ENCODE results near the gene ECHDC1. TPM values are rescaled to one million over a fixed set of nuclear protein-coding genes. Genes with fewer than 3 reads are reported as not detected.
"Not testable (repeated sequence)": the region's sequence is repeated elsewhere in the genome, so short reads cannot be mapped to it uniquely, and the experiment has no call there.

ECHDC1 gene
- total RNA-seq, 2 experiments from 2014 or later: 38.6 to 40.2 TPM

DNA sequence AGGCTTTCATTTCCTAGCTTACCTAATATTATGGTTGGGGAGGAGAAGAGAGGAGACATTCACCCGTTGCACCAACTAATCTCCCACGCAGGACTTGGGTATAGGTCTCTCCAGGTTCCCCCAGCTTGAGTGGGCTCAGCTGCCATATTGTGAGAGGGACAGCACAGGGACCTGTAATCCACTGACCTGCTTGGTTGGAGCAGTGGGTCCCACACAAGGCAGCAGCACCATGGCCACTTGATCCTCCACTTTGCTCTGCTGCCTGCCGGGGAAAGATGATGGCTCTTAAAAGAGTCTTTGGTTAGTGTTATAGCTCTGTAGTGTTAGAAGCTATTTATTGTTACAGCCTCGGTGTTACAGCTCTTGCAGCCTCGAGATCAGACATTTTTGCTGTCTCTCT lies 22.5 kb upstream of the ECHDC1 start:
- H3K4me1 Mint-ChIP-seq: peaks cover 1% of the 10 kb centered on the region
- DNase-seq (no peak), ATAC-seq (ENCODE audit: low read depth) (no peak)
- no peaks in the 10 kb centered on the region for H3K27me3 Mint-ChIP-seq
- no peak overlapping the region for H3K27ac Mint-ChIP-seq
- POLR2A ChIA-PET: no interaction called here
- peaks cover 1% of the 10 kb centered on the region for H3K36me3 Mint-ChIP-seq
- H3K9me3 Mint-ChIP-seq: peaks cover 5% of the 10 kb centered on the region
- H3K4me3 Mint-ChIP-seq: no peak overlapping the region

DNA sequence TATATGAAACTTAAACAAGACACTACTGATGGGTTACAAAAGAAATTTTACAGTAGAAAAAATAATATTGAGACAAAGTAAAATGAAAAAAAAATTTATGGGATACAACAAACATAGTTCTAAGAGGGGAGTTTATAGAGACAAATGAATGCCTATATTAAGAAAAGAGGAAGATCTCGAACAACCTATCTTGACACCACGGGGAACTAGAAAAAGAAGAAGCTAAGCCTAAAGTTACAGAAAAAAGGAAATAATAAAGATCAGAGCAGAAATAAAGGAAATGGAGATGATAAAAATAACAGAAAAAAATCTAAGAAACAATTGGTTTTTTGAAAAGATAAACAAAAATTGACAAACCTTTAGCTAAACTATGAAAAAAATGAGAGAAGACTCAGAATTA lies 9.1 kb upstream of the ECHDC1 start:
- Mint-ChIP-seq H3K36me3 (peaks cover 13% of the 10 kb centered on the region), H3K4me3 (no peak overlapping the region), H3K27me3 (no peaks in the 10 kb centered on the region), H3K9me3 (peaks cover 13% of the 10 kb centered on the region), H3K27ac (no peak overlapping the region), H3K4me1 (peaks cover 1% of the 10 kb centered on the region)
- DNase-seq: no peak
- POLR2A ChIA-PET: no interaction called here
- no peak for ATAC-seq (ENCODE audit: low read depth)

DNA sequence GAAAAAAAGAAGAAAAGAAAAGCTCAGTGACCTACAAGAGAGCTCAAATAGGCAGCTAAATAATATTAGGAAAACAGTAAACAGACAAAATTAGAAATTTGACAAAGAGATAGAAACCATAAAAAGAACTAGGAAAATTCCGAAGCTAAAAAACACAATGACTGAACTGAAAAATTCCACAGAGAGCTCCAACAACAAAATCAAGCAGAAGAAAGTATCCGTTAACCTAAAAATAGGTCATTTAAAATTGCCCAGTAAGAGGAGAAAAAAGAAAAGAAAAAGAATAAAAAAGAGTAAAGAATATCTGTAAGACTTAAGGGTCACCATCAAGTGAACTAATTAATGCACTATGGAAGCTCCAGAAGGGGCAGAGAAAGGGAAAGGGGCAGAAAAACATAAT lies 6.6 kb upstream of the ECHDC1 start:
- Mint-ChIP-seq H3K27me3 (no peaks in the 10 kb centered on the region), H3K4me3 (no peak overlapping the region), H3K9me3 (peaks cover 13% of the 10 kb centered on the region), H3K36me3 (peaks cover 13% of the 10 kb centered on the region), H3K4me1 (peaks cover 5% of the 10 kb centered on the region), H3K27ac (no peak overlapping the region)
- ATAC-seq (ENCODE audit: low read depth): no peak
- DNase-seq: no peak
- POLR2A ChIA-PET: no interaction called here

DNA sequence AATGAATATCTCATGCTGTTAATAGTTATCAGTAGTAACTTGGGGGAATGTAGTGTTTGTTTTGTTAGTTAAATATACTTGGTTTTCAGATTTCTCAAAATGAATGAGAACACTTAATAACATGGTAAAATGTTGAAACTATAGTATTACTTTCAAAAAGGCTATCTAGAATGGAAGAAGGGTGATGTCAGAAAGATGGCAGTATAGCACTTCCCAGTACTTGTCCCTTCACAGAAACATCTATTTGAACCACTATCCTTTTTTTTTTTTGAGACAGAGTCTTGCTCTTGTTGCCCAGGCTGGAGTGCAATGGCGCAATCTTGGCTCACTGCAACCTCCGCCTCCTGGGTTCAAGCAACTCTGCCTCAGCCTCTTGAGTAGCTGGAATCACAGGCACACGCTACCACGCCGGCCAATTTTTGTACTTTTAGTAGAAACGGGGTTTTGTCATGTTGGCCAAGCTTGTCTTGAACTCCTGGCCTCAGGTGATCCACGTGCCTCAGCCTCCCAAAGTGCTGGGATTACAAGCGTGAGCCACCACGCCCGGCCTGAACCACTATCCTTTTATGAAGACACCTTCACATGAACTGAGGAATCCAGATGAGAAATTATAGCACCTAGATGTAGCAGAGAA lies 4.7 kb upstream of the ECHDC1 start:
- no peak for ATAC-seq (ENCODE audit: low read depth)
- H3K27ac Mint-ChIP-seq: no peak overlapping the region
- H3K36me3 Mint-ChIP-seq: peaks cover 11% of the 10 kb centered on the region
- peaks cover 10% of the 10 kb centered on the region for H3K9me3 Mint-ChIP-seq
- H3K4me3 Mint-ChIP-seq: no peak overlapping the region
- no peak for DNase-seq
- POLR2A ChIA-PET: no interaction called here
- peaks cover 4% of the 10 kb centered on the region for H3K4me1 Mint-ChIP-seq
- H3K27me3 Mint-ChIP-seq: no peaks in the 10 kb centered on the region

DNA sequence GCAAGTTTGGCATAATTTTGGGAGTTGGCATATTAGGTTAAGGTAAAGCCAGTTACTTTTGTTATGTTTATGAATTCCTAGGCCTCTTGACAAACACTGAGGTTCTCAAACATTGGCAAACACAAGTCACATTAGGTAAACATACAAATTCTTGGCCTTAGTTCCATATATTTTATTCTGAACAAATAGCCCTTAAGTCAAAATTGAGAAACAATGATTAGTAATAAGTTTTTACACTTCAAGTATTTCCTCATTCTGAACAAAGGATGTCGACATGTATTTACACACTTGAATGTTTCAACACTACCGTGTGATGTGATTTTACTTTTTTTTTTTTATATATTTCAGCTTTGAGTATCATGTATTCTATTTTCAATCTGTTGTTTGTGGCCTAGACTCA lies 3.8 kb upstream of the ECHDC1 start:
- POLR2A ChIA-PET: no interaction called here
- no peak overlapping the region for H3K4me3 Mint-ChIP-seq
- peaks cover 4% of the 10 kb centered on the region for H3K4me1 Mint-ChIP-seq

DNA sequence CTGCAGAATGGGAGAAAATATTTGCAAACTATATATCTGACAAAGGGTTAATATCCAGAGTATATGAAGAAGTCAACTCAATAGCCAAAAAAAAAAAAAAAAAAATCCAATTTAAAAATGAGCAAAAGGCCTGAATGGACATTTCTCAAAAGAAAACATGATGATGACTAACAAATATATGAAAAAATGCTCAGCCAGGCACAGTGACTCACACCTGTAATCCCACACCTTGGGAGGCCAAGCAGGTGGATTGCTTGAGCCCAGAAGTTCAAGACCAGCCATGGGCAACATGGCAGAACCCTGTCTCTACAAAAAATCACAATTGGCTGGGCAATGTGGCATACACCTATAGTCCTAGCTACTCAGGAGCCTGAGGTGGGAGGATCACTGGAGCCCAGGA lies 2.1 kb upstream of the ECHDC1 start:
- no peak overlapping the region for H3K27ac Mint-ChIP-seq
- no peak for DNase-seq
- H3K4me3 Mint-ChIP-seq: no peak overlapping the region

More for the DNA sequence above, 3.8 kb upstream of the ECHDC1 start:
- no peak overlapping the region for H3K27ac Mint-ChIP-seq
- peaks cover 11% of the 10 kb centered on the region for H3K36me3 Mint-ChIP-seq
- H3K27me3 Mint-ChIP-seq: no peaks in the 10 kb centered on the region
- H3K9me3 Mint-ChIP-seq: peaks cover 10% of the 10 kb centered on the region
- DNase-seq (no peak), ATAC-seq (ENCODE audit: low read depth) (no peak)

DNA sequence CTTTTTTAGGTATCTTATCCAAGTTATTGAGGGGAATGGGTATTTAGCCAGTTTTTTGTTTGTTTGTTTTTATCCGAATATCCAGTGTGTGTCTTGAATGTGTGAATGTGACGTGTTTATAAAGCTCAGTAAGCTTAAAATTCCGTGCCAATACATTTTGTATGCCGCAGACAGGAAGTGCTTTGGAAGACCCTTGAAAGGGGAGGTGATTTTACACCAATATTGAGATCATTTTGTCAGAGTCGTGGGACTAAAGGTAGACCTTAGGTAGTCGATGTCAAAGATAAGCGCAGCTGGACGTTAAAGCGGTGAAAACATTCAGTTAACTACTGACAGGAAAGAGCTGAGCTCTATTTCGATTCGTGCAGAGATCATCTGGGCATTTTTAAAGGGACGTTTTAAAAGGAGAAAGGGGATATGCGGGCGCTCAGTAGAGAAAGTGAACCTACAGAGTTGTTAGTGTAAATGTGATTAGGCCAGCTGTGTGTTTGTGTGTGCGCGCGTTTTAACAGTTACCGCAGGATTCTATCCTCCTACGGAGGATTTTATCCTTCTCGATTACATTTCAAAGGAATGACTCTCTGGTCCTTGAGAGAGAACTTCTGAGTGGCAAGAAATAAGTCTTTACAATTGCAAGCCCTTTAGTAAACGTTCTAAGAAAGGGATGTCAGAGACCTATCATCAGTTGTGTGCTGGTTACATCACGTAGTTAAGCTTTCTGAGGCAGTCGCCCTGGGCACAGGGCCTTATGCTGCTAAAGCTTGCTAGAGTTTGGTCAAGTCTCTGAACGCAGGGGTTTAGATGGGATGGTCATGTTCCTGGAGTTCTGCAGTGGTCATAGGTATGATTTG lies 625 bp upstream of the ECHDC1 start:
- no peak for ATAC-seq (ENCODE audit: low read depth)
- H3K4me1 Mint-ChIP-seq: peaks cover 10% of the 10 kb centered on the region
- H3K9me3 Mint-ChIP-seq: no peaks in the 10 kb centered on the region
- no peak for DNase-seq
- H3K4me3 Mint-ChIP-seq: no peak overlapping the region
- peaks cover 1% of the 10 kb centered on the region for H3K36me3 Mint-ChIP-seq
- POLR2A ChIA-PET: interaction anchor here (0.6 to 1.4 kb wide), 4 partner anchors 10 to 1553 kb away, joined by 3 to 6 read pairs (median 3); partner anchors contain the start of genes NCOA7 and RNF146
- H3K27me3 Mint-ChIP-seq: no peaks in the 10 kb centered on the region
- H3K27ac Mint-ChIP-seq: no peak overlapping the region

More for the DNA sequence above, 2.1 kb upstream of the ECHDC1 start:
- H3K27me3 Mint-ChIP-seq: no peaks in the 10 kb centered on the region
- peaks cover 9% of the 10 kb centered on the region for H3K36me3 Mint-ChIP-seq
- no peak for ATAC-seq (ENCODE audit: low read depth)
- peaks cover 6% of the 10 kb centered on the region for H3K4me1 Mint-ChIP-seq
- POLR2A ChIA-PET: no interaction called here
- peaks cover 9% of the 10 kb centered on the region for H3K9me3 Mint-ChIP-seq

DNA sequence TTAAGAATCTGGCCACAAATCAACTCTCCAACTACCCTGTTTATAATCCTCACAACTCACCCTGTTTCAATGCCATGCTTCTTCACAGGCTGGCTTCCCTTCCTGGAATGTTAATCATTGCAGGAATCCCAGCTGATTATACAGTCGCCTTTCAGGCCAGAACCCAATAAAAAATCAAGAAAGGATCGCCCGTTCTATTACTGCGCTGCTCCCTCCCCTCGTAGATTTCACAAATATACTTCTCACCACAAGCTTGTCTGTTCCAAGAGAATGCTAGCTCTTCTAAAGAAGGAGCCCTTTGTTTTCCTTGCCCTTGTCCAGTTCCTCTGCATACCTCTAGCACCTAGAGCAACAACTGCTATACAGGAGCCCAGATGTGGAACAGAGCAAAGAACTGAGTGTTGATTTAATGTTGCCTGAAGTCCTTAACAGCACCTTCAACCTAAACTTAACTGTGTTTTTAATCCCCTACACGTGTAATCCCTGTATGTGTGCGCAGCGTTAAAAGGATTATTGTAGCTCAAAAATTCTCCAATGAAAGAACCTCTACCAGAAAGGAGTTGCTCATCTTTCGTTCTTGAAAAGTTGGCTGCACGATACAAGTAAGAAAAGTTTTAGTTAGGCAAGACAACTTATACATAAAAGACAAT lies 988 bp downstream of the ECHDC1 start:
- Mint-ChIP-seq H3K9me3 (no peaks in the 10 kb centered on the region), H3K27ac (no peak overlapping the region), H3K4me3 (no peak overlapping the region), H3K4me1 (peaks cover 10% of the 10 kb centered on the region), H3K36me3 (peaks cover 1% of the 10 kb centered on the region), H3K27me3 (no peaks in the 10 kb centered on the region)
- POLR2A ChIA-PET: interaction anchor here (1.1 kb wide), 1 partner anchor 76 kb away, joined by 4 read pairs; the partner anchor contains the start of gene RNF146
- no peak for DNase-seq
- ATAC-seq (ENCODE audit: low read depth): no peak

DNA sequence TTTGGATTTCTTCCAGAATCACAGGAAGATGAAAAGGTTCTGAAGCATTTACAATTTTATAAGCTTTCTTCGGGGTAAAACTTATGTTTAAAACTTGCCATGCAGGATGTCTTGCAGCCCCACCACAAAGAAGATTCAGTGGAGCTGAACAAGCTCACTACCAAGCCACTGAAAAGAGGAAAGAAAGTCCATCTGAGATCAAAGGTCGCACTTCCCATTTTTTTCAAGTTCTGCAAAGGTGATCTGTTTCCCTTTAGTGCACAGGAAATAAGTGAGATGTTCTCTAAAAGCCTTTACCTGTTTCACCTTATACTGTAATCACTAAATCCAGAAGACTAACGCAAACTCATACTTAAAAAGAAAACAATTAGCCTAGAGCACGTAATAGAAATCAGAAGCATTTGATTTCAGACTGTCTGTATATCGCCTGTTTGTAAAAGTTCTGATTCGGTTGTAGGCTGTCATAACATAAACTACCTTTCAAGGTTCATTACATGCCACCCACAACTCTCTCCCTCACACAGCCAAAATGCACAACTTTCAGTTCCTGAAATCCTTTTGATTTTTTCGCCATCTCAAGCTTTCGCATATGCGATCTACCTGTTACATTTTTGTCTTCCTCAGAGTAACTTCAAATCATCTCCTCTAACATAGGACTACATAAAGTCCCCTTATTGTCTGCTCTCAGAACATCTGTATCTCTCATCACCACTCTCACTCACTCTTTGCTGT lies 1.8 kb downstream of the ECHDC1 start:
- H3K4me3 Mint-ChIP-seq: no peak overlapping the region
- H3K36me3 Mint-ChIP-seq: peaks cover 4% of the 10 kb centered on the region
- H3K4me1 Mint-ChIP-seq: peaks cover 13% of the 10 kb centered on the region
- no peak overlapping the region for H3K27ac Mint-ChIP-seq
- ATAC-seq (ENCODE audit: low read depth): no peak
- POLR2A ChIA-PET: interaction anchor here (1.1 kb wide), 1 partner anchor 75 kb away, joined by 4 read pairs; the partner anchor contains the start of gene RNF146
- no peaks in the 10 kb centered on the region for H3K27me3 Mint-ChIP-seq
- no peaks in the 10 kb centered on the region for H3K9me3 Mint-ChIP-seq
- no peak for DNase-seq

DNA sequence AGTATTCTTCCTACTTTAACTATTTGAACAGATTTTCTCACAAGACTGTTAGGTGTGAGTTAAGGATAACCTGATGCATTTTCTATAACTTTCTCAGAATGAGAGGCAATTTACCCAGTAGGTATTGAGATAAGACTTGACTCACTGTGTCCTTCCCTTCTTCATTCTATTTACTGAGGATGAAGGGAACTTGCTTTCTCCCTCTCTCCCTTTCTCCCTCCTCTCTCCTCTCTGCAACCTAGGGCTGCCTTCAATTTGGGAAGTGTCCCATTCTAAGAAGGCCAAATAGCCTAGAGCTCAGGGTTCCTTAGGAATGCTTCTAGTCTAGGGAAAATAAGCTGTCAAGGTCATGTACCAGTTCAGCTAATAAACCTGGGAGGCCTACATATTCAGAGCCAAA lies 3.2 kb downstream of the ECHDC1 start:
- ATAC-seq (ENCODE audit: low read depth) (no peak), DNase-seq (no peak)
- Mint-ChIP-seq H3K27ac (no peak overlapping the region), H3K4me1 (peaks cover 12% of the 10 kb centered on the region), H3K9me3 (no peaks in the 10 kb centered on the region), H3K36me3 (peaks cover 5% of the 10 kb centered on the region), H3K4me3 (no peak overlapping the region), H3K27me3 (no peaks in the 10 kb centered on the region)
- POLR2A ChIA-PET: no interaction called here

DNA sequence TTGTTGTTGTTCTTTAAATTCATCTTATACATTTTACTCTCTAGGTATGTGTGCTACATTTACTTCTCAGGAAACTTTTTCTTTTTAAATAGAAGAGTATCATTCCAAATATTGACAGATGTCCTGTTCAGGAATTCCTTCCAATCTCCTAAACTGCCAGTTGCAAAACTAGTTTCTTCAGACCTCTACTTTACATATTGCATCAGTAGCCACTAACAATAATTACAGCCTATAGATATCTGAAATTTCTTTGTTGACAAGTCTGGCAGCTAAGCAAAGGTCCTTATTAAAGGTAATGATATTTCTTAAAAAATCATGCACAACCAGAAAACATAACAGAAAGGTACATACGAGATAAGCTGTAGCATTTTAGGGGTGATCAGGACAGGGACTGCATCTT lies 4.5 kb downstream of the ECHDC1 start:
- Mint-ChIP-seq H3K27ac (no peak overlapping the region), H3K4me1 (peaks cover 14% of the 10 kb centered on the region), H3K4me3 (no peak overlapping the region), H3K27me3 (no peaks in the 10 kb centered on the region), H3K9me3 (no peaks in the 10 kb centered on the region), H3K36me3 (peaks cover 8% of the 10 kb centered on the region)
- POLR2A ChIA-PET: no interaction called here
- DNase-seq (no peak), ATAC-seq (ENCODE audit: low read depth) (no peak)

DNA sequence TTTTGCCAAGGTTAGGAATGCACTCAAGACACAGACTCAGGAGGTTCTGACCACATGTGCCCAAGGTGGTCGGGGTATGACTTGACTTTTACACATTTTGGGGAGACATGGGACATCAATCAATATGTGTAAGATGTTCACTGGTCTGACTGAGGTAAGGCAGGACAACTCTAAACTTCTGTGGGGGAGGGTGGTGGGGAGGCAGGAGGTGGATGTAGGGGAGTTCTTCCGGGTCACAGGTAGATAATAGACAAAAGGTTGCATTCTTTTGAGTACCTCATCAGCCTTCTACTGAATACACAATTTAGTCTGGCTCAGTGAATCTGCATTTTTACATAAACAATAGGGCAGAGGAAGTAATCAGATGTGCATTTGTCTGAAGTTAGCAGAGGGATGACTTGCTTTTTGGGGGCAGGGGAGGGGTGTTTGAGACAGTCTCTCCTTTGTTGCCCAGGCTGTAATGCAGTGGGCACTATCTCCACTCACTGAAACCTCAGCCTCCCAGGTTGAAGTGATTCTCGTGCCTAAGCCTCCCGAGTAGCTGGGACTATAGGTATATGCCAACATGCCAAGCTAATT lies 10.9 kb downstream of the ECHDC1 start:
- Mint-ChIP-seq H3K4me1 (peaks cover 11% of the 10 kb centered on the region), H3K9me3 (no peaks in the 10 kb centered on the region), H3K27ac (no peak overlapping the region), H3K27me3 (no peaks in the 10 kb centered on the region), H3K4me3 (no peak overlapping the region), H3K36me3 (peaks cover 7% of the 10 kb centered on the region)
- no peak for ATAC-seq (ENCODE audit: low read depth)
- POLR2A ChIA-PET: interaction anchor here (1.0 kb wide), 1 partner anchor 11 kb away, joined by 3 read pairs; no protein-coding TSS in a partner anchor
- no peak for DNase-seq

DNA sequence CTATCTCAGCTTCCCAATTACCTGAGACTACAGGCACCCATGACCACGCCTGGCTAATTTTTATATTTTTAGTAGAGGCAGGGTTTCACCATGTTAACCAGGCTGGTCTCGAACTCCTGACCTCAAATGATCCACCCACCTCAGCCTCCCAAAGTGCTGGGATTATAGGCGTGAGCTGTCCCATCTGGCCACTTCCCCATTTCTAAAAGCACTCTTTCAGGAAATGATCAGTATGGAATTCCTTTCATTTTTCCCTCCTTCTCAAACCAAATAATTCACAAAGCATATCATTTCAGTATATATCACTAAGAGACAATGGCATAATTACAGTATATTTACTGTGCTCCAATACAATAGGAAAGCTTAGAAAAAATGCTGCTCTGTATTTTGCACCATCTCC lies 12.2 kb downstream of the ECHDC1 start:
- H3K36me3 Mint-ChIP-seq; H3K27me3 Mint-ChIP-seq; DNase-seq; H3K4me1 Mint-ChIP-seq; POLR2A ChIA-PET; H3K9me3 Mint-ChIP-seq; ATAC-seq (ENCODE audit: low read depth); H3K27ac Mint-ChIP-seq; H3K4me3 Mint-ChIP-seq: not testable (repeated sequence)

Data from activated naive CD8-positive, alpha-beta T cell treated with anti-CD3 and anti-CD28 coated beads, Interleukin-2, amount 10 ng/mL, durations not matched to agents 7 days and 5 days (primary cell).